Right hindlimb (tissue), 1 donor: ENCODE data around the gene RDM1.

Experiments
- DNase-seq: peaks from one replicate; pipeline ENCODE4 v3.0.0-alpha.2; 2018

The RDM1 gene

GRCh38 chr17:35931794-35932425 lies 1.3 kb upstream of the RDM1 start:
- DNase-seq = peak; percentile 60

GRCh38 chr17:35927714-35928113 lies 2.9 kb downstream of the RDM1 start:
- DNase-seq = no peak

- DNase-seq = no peak
These were observed 6.9 kb downstream of the RDM1 start for GRCh38 chr17:35923609-35924114.

GRCh38 chr17:35920229-35920628 lies 10.3 kb downstream of the RDM1 start:
- no peak for DNase-seq

GRCh38 chr17:35918665-35919064 lies 11.9 kb downstream of the RDM1 start:
- DNase-seq = no peak

GRCh38 chr17:35917519-35918213 lies 12.9 kb downstream of the RDM1 start:
- DNase-seq = no peak

- DNase-seq = no peak
These were observed 15.2 kb downstream of the RDM1 start for GRCh38 chr17:35915153-35915964.

GRCh38 chr17:35914354-35914753 lies 16.2 kb downstream of the RDM1 start:
- no peak for DNase-seq

- no peak for DNase-seq
These were observed 17.0 kb downstream of the RDM1 start for GRCh38 chr17:35913609-35914008.

GRCh38 chr17:35912942-35913341 lies 17.6 kb downstream of the RDM1 start:
- DNase-seq = no peak

GRCh38 chr17:35912339-35912912 lies 18.1 kb downstream of the RDM1 start:
- no peak for DNase-seq

- no peak for DNase-seq
These were observed 21.2 kb downstream of the RDM1 start for GRCh38 chr17:35909408-35909807.

- no peak for DNase-seq
These were observed 22.9 kb downstream of the RDM1 start for GRCh38 chr17:35907691-35908090.

- no peak for DNase-seq
These were observed 23.5 kb downstream of the RDM1 start for GRCh38 chr17:35906926-35907637.

- DNase-seq = no peak
These were observed 24.2 kb downstream of the RDM1 start for GRCh38 chr17:35906191-35906925.

GRCh38 chr17:35903451-35903850 lies 27.1 kb downstream of the RDM1 start:
- DNase-seq = no peak

- DNase-seq = no peak
These were observed 28.9 kb downstream of the RDM1 start for GRCh38 chr17:35901631-35902175.

- DNase-seq = no peak
These were observed 29.7 kb downstream of the RDM1 start for GRCh38 chr17:35900708-35901480.

GRCh38 chr17:35900280-35900679 lies 30.3 kb downstream of the RDM1 start:
- DNase-seq = no peak

- no peak for DNase-seq
These were observed 32.1 kb downstream of the RDM1 start for GRCh38 chr17:35898283-35899070.
